ENCODE results near the gene OR2D2. TPM values are rescaled to one million over a fixed set of nuclear protein-coding genes. Genes with fewer than 3 reads are reported as not detected.

OR2D2 gene
- total and polyA plus RNA-seq, 12 donors: not detected

- no peak for TF ChIP-seq CTCF (IDR thresholded peaks at IDR 0.05)
- DNase-seq (no peak), ATAC-seq (no peak)
- H3K36me3 ChIP-seq: no peaks in the 10 kb centered on the region
- peaks cover 0 to 7% (median 0%) of the 10 kb centered on the region in 11 donors for H3K9me3 ChIP-seq
- no peak overlapping the region for H3K27ac ChIP-seq
- intact Hi-C loops (cut with DNase I): no loop called here
- no peaks in the 10 kb centered on the region for H3K4me1 ChIP-seq
- no peaks in the 10 kb centered on the region for H3K27me3 ChIP-seq
- H3K4me3 ChIP-seq: no peak overlapping the region
Measured at GRCh38 chr11:6841694-6842093, 50.6 kb downstream of the OR2D2 start.

Other genes starting within 250 kb of the OR2D2 start
- 10 to 100 TPM in 3 of 10 donors, 1 to 10 TPM in 7; 7.1 to 12.4 (median 8.7) TPM for gene DCHS1, start 236.7 kb downstream of the OR2D2 start, total RNA-seq
- 1 to 10 TPM; 4.1 to 6.7 TPM for gene DCHS1, start 236.7 kb downstream of the OR2D2 start, polyA plus RNA-seq
- 10 to 100 TPM; 36.7 to 61.4 (median 45.5) TPM for gene MRPL17, start 209.2 kb downstream of the OR2D2 start, total RNA-seq
- gene MRPL17, start 209.2 kb downstream of the OR2D2 start, polyA plus RNA-seq: 10 to 100 TPM; 55.2 to 69.1 TPM
- not detected for gene OR2AG2, start 120.5 kb downstream of the OR2D2 start, total RNA-seq
- gene OR2AG2, start 120.5 kb downstream of the OR2D2 start, polyA plus RNA-seq: not detected
- gene OR2AG1, start 109.5 kb downstream of the OR2D2 start, total RNA-seq: not detected
- not detected for gene OR2AG1, start 109.5 kb downstream of the OR2D2 start, polyA plus RNA-seq
- gene OR6A2, start 92.8 kb downstream of the OR2D2 start, total RNA-seq: not detected
- gene OR6A2, start 92.8 kb downstream of the OR2D2 start, polyA plus RNA-seq: not detected
- gene OR10A5, start 46.8 kb downstream of the OR2D2 start, total RNA-seq: not detected
- not detected for gene OR10A5, start 46.8 kb downstream of the OR2D2 start, polyA plus RNA-seq
- gene OR10A2, start 29.4 kb downstream of the OR2D2 start, total RNA-seq: not detected
- gene OR10A2, start 29.4 kb downstream of the OR2D2 start, polyA plus RNA-seq: not detected
- gene OR10A4, start 15.9 kb downstream of the OR2D2 start, total RNA-seq: not detected
- not detected for gene OR10A4, start 15.9 kb downstream of the OR2D2 start, polyA plus RNA-seq
- not detected for gene OR2D3, start 28.5 kb upstream of the OR2D2 start, total RNA-seq
- not detected for gene OR2D3, start 28.5 kb upstream of the OR2D2 start, polyA plus RNA-seq
- gene ZNF215, start 33.9 kb upstream of the OR2D2 start, total RNA-seq: under 1 TPM in 9 of 10 donors, not detected in 1; 0.19 to 0.52 (median 0.33) TPM
- gene ZNF215, start 33.9 kb upstream of the OR2D2 start, polyA plus RNA-seq: under 1 TPM; 0.15 to 0.19 TPM
- 1 to 10 TPM in 6 of 10 donors, under 1 TPM in 4; 0.61 to 2.0 (median 1.3) TPM for gene ZNF214, start 127.8 kb upstream of the OR2D2 start, total RNA-seq
- gene ZNF214, start 127.8 kb upstream of the OR2D2 start, polyA plus RNA-seq: under 1 TPM; 0.22 to 0.68 TPM
- gene NLRP14, start 128.0 kb upstream of the OR2D2 start, total RNA-seq: under 1 TPM in 2 of 10 donors, not detected in 8; 0.07 to 0.11 TPM
- gene NLRP14, start 128.0 kb upstream of the OR2D2 start, polyA plus RNA-seq: not detected
- not detected for gene RBMXL2, start 196.5 kb upstream of the OR2D2 start, total RNA-seq
- not detected for gene RBMXL2, start 196.5 kb upstream of the OR2D2 start, polyA plus RNA-seq

All from heart right ventricle (tissue), 16 donors.